GM18907 (cell line): ENCODE measurements around the gene CTNNA3.

Experiments
- ATAC-seq: cut with Tn5 transposase; IDR thresholded peaks from one replicate; pipeline ENCODE4 v1.9.1; 2021; ENCODE audit warnings: mild to moderate bottlenecking, moderate library complexity; ENCODE audit not compliant: unreplicated experiment

Gene CTNNA3

DNA sequence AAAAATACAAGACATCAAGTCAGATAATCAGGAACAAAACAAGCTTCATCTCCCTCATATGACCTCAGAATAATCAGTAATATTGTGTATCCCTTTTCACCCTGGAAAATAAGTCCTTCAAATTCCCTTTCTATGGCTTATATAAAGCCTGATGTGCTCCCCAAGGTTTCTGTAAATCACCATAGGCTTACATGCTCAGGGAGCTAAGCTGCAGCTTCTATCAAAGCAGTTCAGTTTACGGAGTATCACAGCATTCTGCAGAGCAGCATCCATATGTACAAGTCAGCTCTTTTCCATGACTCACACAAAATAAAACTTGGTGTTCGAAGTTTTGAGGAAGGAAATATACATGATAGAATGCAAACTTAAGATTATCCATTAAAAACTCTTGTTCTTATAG lies 544.5 kb downstream of the CTNNA3 start:
- ATAC-seq: no peak

DNA sequence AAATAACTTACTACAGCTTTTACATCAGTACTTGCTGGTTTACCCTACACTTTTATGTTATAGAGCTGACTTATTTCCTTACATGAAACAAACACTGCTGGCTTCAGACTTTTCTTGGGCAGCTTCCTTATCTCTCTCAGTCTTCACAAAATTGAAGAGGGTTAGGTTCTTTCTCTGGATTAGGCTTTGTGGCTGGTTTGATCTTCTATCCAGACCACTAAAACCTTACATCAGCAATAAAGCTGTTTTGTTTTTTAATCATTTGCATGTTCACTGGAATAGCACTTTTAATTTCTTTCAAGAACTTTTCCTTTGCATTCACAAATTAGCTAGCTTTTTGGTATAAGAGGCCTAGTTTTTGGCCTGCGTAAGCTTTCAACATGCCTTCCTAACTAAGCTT lies 551.5 kb downstream of the CTNNA3 start:
- ATAC-seq: no peak

DNA sequence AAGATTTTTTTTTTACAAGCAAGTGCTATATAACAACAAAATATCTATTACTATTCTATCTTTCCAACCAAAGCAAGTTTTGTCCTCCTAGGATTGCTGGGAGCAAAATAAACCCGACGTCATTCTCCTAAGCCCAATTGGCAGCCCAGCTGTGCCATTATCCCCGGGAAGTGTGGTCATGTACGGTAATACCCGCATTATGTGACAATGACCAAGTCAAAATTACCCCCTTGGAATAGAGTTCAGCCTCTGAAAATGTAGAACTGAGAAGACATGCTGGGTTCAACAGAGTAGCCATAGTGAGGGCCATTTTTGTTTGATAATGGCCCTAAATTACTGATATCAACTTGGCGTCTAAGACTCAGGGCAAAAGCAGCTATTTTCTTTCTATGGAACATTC lies 554.7 kb downstream of the CTNNA3 start:
- no peak for ATAC-seq

DNA sequence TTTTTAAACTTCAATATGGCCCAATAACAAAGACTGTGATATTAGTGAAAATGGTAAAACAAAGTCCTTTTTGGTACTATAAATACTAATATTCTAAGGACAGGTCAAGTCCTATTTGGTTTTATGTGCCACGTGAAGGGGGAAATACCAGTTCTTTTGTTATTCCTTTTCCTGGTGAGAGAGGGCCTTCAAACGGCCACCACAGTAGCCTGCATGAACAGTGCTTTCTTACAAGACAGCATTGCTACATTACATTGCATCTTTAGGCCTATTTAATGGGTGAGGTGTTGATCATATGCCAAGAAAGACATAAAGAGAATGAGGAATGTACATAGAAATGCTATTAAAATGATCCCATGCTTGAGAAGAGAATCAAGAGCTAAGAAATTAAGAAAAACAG lies 555.4 kb downstream of the CTNNA3 start:
- no peak for ATAC-seq

DNA sequence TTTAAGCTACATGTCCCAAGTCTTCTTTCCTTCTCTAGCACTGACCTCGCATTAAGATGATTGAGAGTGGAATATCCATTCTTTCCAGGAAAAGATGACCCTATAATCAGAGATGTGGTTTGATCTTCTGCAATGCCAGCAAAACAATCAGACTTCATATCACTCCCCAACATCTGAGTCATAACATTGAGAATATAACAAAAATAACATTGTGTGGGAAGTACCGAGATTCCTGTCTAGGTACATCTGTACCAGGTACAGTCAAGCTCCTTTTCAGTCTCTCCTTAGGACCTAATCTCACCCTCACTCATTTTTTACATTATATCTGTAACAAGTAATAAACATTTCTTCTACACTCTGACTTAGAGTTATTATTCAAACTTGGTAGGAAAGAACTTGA lies 568.6 kb downstream of the CTNNA3 start:
- no peak for ATAC-seq

DNA sequence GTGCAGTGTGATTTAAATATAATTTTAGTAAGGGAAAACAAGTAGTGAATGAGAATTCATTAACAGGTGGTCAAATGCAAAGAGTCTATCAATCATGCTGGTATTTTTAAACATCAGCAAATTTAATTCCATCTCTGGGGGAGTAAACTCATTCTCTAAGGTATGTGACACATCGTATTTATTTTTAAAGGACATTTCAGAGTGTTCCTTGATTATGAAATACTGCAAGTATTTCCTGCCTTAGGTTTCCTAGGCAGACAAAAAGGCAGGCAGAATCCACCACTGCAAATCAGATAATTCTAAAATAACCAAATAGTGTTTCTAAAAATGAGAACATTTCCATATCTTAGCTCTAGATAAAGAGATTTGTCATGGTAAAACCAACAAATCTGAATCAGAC lies 576.3 kb downstream of the CTNNA3 start:
- ATAC-seq: no peak

DNA sequence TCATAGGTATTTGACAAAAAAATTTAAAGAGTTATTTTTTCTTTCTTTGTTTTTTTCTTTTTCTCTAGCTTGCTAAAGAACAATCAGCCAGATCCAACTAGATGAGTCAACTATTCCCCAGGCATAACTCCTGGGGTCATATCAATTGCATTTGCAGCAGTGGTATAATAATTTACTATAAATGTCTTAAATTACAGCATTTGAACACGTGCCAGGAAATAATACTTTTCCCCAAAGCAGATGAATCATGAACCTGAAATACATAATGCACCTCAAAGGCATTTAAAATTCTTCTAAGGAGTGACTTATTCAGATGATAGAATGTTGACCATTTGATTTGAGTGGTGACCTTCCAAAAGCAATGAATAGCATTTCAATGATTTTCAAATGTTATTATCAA lies 580.0 kb downstream of the CTNNA3 start:
- no peak for ATAC-seq

DNA sequence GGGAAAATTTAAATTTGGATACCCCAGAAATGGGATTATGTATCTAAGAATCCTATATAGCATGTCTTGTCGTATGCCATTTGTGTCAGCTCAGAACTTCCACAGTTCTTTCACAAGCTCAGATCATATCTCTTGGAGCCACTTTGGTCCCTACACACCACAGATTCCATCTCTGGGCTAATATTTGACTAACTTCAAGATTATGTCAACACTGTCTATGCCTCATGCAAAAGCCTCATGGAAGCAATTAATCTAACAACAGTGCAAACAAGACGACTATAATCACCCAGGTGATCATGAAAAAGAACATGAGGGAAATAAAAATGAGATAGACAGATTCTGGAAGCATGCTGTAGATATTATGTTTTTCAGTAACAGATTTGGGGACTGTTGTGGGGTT lies 581.0 kb downstream of the CTNNA3 start:
- ATAC-seq: no peak

DNA sequence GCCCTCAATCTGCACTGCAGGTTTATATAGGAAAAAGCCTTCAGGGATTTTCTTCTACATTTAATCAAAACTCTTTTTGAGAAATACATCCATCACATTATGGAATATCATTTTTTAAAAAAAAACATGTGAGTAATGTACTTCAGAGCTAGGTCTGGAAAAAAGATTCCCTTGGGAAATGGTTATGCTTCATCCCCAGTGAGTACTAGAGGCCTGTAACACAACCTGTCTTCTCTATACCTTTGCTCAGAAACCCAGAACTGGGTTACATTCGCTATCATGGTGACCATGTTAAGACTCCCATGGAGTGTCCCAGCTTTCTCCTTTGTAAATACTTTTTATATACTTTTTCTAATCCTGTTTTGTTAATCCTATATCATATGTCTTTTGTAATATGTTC lies 583.2 kb downstream of the CTNNA3 start:
- no peak for ATAC-seq

DNA sequence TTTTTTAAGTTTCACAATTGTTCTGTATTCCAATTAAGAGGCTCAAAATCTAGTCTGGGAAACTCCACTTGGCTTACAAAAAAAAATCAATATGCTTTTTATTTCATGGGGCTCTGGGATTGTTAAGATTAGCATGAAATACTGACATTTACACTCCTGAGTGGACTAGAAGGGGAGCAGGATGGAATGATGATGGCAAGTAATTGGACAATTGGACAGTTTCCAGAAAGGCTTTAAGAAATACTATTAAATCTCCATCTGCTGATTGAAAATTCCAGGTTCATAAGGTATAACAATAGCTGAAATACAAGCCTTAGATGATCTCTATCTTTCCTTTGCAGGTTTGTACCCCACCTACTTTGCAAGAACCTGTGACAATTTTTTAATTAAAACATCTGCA lies 585.7 kb downstream of the CTNNA3 start:
- no peak for ATAC-seq

DNA sequence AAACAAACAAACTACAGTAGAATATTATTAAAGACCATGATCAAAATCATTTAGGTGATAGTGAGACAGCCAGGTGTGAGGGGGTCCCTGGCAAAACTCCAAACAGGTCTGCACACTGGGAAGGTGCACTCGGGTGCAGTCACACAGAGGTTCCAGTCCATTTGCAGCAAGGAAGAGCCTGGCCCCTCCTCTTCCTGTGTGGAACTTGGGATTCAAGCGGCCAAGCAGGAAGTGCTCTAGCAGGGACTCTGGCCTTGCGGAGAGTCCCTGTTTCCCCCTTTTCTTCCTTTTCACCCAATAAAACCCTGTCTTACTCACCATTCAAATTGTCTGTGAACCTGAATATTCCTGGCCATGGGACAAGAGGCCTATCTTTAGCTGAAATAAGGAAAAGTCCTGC lies 588.3 kb downstream of the CTNNA3 start:
- ATAC-seq: no peak

DNA sequence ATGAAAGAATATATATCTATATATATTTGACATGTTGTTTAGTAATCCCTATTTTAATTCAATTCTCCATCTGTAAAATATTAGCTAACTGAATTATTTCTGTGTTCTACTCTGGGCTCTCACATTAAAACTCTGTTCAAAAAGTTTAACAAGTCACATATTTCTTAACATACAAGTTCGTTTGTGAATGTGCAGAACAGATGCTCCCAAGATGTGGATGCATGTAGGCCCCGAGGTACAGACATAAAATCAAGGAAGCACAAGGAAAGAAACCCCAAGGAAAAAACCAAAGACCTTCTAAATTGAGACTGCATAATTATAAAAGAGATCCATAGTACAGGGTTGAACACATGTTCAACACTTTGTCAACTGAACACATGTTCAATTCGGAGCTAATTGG lies 595.0 kb downstream of the CTNNA3 start:
- ATAC-seq: no peak

DNA sequence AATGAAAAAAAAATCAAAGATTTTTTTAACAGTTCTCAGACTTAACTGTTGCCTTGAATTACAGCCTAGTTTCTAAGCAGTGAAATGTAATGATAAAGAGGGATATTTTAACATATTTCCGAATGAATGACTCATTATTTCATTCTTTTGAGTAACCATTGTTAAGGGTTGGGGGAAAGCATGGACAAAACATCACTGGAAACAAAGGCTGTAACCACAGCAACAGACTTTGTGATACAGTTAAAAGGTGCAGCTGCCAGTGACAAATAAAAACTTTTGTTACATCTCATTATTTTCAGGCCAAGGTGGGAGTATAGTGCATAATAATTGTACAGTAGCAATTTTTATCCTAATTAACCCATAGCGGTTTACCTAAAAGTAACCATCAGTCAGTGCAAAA lies 597.5 kb downstream of the CTNNA3 start:
- ATAC-seq: no peak

DNA sequence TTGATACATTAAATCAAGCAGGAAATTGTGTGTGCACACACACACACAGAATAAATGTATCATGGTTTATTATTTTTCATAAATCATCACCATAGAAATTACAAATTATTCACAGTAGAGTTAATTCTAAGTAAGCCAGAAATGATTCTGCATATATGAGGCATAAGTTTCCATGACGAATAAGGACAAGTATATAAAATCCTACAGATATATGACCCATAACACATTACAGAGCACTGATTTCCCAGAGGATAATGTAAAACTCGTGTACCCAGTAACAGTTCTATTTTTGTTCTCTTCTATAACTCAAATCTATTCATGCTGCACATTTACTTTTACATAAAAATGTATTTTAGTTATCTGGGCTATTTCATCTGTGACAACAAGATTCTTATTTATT lies 600.5 kb downstream of the CTNNA3 start:
- no peak for ATAC-seq

DNA sequence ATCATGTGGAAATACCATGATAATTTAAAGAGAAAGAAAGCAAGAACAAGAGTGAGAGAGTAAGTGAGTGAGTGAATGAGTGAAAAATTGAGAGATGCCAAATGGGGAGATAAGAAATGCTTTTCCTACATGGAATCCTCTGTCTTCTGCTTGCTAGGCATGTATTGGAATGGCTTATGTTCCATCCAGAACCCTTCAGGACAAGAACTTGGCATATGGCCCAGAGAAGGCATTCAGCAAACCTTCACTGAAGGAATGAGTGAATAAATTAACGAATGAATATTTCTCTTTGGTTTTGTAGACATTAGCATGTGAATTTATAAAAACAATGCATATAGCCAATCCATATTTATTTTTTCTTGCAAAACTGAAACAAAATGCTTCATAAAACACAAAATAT lies 608.0 kb downstream of the CTNNA3 start:
- ATAC-seq: no peak

DNA sequence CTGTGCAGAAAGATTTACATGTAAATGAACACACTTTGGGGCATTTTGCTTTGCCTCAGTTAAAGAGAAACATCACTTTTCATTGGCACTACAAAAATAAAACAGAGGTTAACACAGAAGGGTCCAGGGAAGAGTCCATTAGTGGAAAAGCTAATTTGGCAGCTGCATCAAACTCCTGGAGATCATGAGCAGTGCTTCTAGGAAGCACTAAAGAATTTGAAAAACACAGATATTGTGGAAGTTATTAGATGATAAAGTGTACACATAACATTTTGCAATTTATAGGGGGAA lies 608.9 kb downstream of the CTNNA3 start:
- ATAC-seq: no peak

DNA sequence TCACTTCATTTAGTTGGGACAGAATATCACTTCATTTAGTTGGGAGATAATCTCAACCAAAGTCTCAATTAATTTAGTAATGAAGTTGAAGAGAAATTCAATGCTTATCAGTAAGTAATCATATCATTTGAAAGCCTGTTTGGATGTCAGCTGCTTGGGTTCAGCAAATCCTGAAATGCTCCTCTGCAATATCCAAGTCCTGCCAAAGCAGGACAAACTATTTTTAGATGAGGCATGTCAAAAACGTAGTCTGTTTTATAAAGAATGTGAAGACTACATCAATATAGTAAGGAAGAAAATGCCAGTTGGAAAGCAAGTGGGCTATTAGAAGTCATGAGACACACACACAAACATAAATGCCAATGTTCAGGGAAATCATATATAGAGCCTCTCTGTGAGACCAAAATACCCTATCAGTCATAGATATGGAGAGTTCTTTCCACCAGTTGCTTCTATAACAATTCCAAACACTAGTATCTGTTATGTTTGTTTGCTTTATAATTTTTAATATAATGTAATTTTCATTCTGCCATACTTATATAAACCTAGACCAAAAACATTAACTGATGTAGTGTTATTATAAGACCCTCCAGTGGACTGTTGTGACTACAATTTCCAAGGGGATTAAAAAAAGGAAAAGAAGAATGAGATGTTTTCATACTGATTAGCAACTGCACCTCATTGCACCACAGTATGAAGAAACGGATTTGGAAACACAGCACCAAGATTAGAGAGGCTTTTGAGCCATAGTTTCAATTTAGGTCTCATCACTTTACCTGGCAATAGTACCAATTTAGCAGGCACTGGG lies 609.5 kb downstream of the CTNNA3 start:
- no peak for ATAC-seq

DNA sequence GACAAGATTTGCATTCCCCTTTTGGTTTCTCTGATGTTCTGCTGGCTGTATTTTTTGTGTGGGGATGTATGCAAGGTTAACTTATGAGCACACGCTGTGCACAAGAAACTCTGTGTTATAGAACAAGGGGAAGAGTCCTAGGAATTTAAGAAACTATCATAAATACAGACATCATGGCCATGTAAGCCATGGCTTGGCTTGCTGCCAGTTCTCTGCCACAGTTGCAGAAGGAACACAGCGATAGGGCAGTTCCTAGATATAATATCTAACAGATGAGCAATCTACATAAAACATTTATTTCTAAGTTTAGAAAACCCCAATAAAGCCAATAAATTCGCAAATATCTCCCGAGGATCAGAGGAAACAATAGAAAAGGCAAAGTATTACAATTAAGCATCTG lies 616.9 kb downstream of the CTNNA3 start:
- no peak for ATAC-seq

DNA sequence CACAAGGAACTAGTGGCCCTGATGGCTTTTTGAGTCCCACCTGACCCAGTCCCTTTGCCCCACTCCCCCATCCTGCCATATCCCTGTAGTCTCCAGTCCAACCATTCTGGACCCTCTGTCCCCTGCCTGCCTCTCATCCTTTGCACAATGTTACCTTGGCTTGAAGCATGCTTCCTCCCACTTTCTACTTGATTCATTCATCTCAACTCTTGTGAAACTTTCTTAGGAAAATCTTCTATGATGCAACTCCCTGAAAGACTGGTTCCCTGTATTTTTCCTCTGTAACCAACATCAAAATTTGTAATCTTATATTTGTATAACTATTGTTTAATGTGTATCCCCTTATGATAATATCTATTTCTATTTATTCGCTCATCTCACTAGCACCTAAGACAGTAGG lies 618.6 kb downstream of the CTNNA3 start:
- ATAC-seq: no peak

DNA sequence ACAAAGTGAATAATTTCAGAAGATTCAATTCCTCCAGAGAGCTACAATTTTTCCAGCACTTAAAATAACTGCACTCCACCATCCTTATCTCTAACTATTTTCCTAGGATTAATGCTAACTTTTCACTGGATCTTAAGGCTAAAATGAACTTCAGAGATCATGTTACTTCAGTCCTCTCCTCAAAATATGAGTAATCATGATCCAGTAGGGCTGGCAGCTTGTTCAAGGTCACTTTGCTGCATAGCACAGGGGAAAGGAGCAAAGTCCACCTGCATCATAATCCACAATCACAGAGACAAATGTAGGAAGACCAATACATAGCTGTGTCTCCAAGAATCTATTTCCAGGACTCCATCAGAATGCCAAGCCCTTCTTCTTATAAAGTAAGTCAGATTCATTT lies 619.9 kb downstream of the CTNNA3 start:
- ATAC-seq: no peak

DNA sequence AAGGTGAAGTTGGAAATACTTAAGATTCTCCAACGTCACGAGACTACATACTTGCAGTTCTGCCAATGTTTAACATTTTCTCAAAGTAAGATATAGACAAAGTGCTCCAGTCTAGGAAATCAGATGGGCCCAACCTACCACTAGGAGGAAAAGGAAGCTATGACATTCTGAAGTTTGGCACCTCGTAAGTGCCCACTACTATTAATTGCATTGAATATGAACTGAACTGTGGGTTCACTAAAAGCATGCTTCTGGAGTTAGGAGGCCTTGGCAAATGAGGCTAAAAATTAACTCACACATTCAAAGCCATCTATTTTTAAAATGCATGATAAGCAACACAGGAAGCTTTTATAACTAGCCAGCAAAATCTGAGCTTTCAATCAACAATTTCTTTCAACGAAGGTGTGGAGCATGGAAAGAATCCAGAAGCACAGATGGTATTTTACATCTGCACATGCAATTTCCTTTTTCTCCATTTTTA lies 620.5 kb downstream of the CTNNA3 start:
- no peak for ATAC-seq

DNA sequence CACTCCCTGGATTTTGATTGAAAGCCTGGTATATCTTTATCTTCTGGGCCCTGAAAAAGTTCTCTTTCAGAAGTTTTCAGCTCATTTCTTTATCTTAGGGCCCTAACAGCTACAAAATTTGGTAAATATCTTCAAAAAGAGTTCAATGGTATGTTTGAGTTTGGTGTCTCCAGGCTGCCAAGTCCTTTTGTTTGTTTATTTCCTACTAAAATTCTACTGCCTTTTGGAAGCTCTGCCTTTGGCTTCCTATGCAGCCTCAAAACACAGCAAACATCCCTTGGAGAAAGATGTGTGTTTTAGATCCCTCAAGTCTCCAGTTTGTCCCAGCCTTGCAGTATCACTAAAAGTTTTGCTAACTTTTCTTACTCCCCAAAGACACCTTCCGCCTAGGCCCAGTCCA lies 623.3 kb downstream of the CTNNA3 start:
- no peak for ATAC-seq

DNA sequence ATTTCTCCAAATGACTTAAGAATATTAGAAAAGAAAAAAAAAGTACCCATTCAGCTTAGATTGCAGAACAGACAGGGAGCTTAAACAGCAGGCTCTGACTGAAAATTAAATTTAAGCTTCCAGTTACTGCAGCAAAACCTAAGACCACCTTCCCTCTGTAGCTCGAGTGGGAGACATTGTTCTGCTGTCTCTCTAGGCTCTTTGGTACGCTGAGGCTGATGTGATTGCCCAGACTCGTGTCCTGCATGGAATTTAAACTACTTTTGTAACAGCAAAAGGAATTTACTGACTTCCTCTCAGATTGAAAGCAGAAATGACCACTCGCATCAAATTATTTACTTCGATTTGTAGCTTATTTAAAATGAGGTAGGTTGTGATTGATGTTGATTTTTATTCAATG lies 645.6 kb downstream of the CTNNA3 start:
- ATAC-seq: no peak
